Suprapubic skin (tissue), 4 donors: ENCODE data around the gene UGT1A10. TPM values are rescaled to one million over a fixed set of nuclear protein-coding genes. Genes with fewer than 3 reads are reported as not detected.

Source experiments
- DNase-seq, 2 donors: peaks; one replicate each; pipeline ENCODE4 v3.0.0-alpha.2; 2019; ENCODE audit warnings: low spot score in 2 of 2
- H3K27ac ChIP-seq: fragments of 200-600 bp; sonication (generic); one replicate; pipeline ENCODE4 v1.5.1; 2019
- H3K27me3 ChIP-seq: fragments of 200-600 bp; sonication (generic); one replicate; pipeline ENCODE4 v1.5.1; 2019
- H3K36me3 ChIP-seq: fragments of 200-600 bp; sonication (generic); one replicate; pipeline ENCODE4 v1.5.1; 2019
- H3K4me1 ChIP-seq: fragments of 200-600 bp; sonication (generic); one replicate; pipeline ENCODE4 v1.5.1; 2019
- H3K4me3 ChIP-seq: fragments of 200-600 bp; sonication (generic); one replicate; pipeline ENCODE4 v1.5.1; 2019; ENCODE audit warnings: mild to moderate bottlenecking
- H3K9me3 ChIP-seq: fragments of 200-600 bp; sonication (generic); one replicate; pipeline ENCODE4 v1.5.1; 2019
- EP300 ChIP-seq: sonication (generic); formaldehyde crosslinking; IDR thresholded peaks from one replicate; pipeline ENCODE4 v1.6.1; 2017; ENCODE audit warnings: antibody characterized with exemption
- POLR2A ChIP-seq, 2 donors: fragments of 450-650 bp; IDR thresholded peaks; one replicate each; pipeline ENCODE4 v1.6.1; 2017; ENCODE audit warnings: antibody characterized with exemption in 2 of 2, mild to moderate bottlenecking in 2 of 2, moderate library complexity in 2 of 2
- POLR2AphosphoS5 ChIP-seq, 3 donors: sonication (generic); formaldehyde crosslinking; IDR thresholded peaks; one replicate each; pipeline ENCODE4 v1.6.1; 2017; ENCODE audit warnings: antibody characterized with exemption in 3 of 3
- WGBS: methylation state at CpG from one replicate; pipeline ENCODE4 v1.1.5; 2018; 5-methylcytosine and 5-hydroxymethylcytosine counted together
- total RNA-seq, 4 donors: library from RNA; depleted of rRNA; stranded (reverse); fragments of >200 nt; gene quantifications; one replicate each; pipeline ENCODE4 v1.1.0, GENCODE V29; 2016
- TF ChIP-seq, protein P1 (sequence below), 2 donors: fragments of 200-600 bp in 1 of 2; fragments of 450-650 bp in 1 of 2; sonication (generic) in 1 of 2; IDR thresholded peaks; one replicate each; pipeline ENCODE4 v1.5.1; 2016 to 2019; ENCODE audit warnings: antibody characterized with exemption in 2 of 2, mild to moderate bottlenecking in 1 of 2, moderate library complexity in 1 of 2

Gene UGT1A10
- total RNA-seq, 4 donors from 2014 or later: not detected

- Histone ChIP-seq H3K9me3 (no peaks in the 10 kb centered on the region), H3K4me1 (no peaks in the 10 kb centered on the region), H3K27me3 (no peaks in the 10 kb centered on the region), H3K36me3 (no peaks in the 10 kb centered on the region), H3K4me3 (no peak overlapping the region), H3K27ac (no peak overlapping the region)
- WGBS: 79% methylated on average over 4 of the region's 4 CpGs
- TF ChIP-seq EP300: no peak
- TF ChIP-seq, protein P1, sequence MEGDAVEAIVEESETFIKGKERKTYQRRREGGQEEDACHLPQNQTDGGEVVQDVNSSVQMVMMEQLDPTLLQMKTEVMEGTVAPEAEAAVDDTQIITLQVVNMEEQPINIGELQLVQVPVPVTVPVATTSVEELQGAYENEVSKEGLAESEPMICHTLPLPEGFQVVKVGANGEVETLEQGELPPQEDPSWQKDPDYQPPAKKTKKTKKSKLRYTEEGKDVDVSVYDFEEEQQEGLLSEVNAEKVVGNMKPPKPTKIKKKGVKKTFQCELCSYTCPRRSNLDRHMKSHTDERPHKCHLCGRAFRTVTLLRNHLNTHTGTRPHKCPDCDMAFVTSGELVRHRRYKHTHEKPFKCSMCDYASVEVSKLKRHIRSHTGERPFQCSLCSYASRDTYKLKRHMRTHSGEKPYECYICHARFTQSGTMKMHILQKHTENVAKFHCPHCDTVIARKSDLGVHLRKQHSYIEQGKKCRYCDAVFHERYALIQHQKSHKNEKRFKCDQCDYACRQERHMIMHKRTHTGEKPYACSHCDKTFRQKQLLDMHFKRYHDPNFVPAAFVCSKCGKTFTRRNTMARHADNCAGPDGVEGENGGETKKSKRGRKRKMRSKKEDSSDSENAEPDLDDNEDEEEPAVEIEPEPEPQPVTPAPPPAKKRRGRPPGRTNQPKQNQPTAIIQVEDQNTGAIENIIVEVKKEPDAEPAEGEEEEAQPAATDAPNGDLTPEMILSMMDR (IDR thresholded peaks at IDR 0.05): no peak
- no peak for TF ChIP-seq POLR2AphosphoS5 (IDR thresholded peaks at IDR 0.05)
- no peak for DNase-seq
These were observed 130.2 kb downstream of the UGT1A10 start for GRCh38 chr2:233766416-233766815.

- TF ChIP-seq, protein P1 (IDR thresholded peaks at IDR 0.05): no peak
- TF ChIP-seq POLR2A (IDR thresholded peaks at IDR 0.05) (no peak), POLR2AphosphoS5 (IDR thresholded peaks at IDR 0.05) (no peak), EP300 (no peak)
- no peak for DNase-seq
- no peaks in the 10 kb centered on the region for H3K36me3 ChIP-seq
- H3K27me3 ChIP-seq: peaks cover 3% of the 10 kb centered on the region
- no peak overlapping the region for H3K4me3 ChIP-seq
- no peak overlapping the region for H3K27ac ChIP-seq
- H3K9me3 ChIP-seq: no peaks in the 10 kb centered on the region
- H3K4me1 ChIP-seq: no peaks in the 10 kb centered on the region
- 89% methylated on average over 4 of the region's 4 CpGs for WGBS
These were observed 131.8 kb downstream of the UGT1A10 start for GRCh38 chr2:233768076-233768475.

DNA sequence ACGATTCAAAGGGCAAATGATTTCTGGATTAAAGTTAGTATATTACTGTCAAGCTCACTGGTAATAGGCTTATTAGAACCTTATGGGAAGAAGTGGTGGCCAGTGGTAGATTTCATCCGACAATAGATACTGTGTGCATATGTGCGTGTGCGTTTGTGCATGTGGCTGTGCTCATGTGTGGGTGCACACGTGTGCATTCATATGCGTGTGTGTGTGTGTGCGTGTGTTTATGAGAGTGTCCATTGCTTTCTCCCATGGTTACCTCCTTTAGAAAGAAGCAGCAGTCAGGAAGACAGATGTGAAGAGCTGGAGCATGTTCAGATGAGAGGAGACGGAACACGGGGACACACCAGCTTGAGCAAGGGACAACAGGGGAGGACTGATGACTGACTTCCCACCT, 133.0 kb downstream of the UGT1A10 start:
- no peak for TF ChIP-seq POLR2AphosphoS5 (IDR thresholded peaks at IDR 0.05)
- TF ChIP-seq POLR2A (IDR thresholded peaks at IDR 0.05): no peak
- no peak for TF ChIP-seq EP300
- TF ChIP-seq, protein P1 (IDR thresholded peaks at IDR 0.05): no peak
- 75% methylated on average over 9 of the region's 9 CpGs for WGBS
- peaks cover 3% of the 10 kb centered on the region for H3K27me3 ChIP-seq
- H3K9me3 ChIP-seq: no peaks in the 10 kb centered on the region
- H3K27ac ChIP-seq: no peak overlapping the region
- DNase-seq: no peak
- no peak overlapping the region for H3K4me3 ChIP-seq
- H3K4me1 ChIP-seq: no peaks in the 10 kb centered on the region
- H3K36me3 ChIP-seq: no peaks in the 10 kb centered on the region

GRCh38 chr2:233772153-233772552, 135.9 kb downstream of the UGT1A10 start:
- TF ChIP-seq EP300 (no peak), POLR2AphosphoS5 (IDR thresholded peaks at IDR 0.05) (no peak), POLR2A (IDR thresholded peaks at IDR 0.05) (no peak)
- TF ChIP-seq, protein P1 (IDR thresholded peaks at IDR 0.05): no peak
- no peaks in the 10 kb centered on the region for H3K4me1 ChIP-seq
- 94% methylated on average over 16 of the region's 16 CpGs for WGBS
- H3K9me3 ChIP-seq: no peaks in the 10 kb centered on the region
- peaks cover 3% of the 10 kb centered on the region for H3K27me3 ChIP-seq
- DNase-seq: no peak
- no peak overlapping the region for H3K27ac ChIP-seq
- H3K4me3 ChIP-seq: no peak overlapping the region
- no peaks in the 10 kb centered on the region for H3K36me3 ChIP-seq

- Histone ChIP-seq H3K27ac (no peak overlapping the region), H3K9me3 (no peaks in the 10 kb centered on the region), H3K4me3 (no peak overlapping the region), H3K36me3 (no peaks in the 10 kb centered on the region), H3K27me3 (peaks cover 3% of the 10 kb centered on the region), H3K4me1 (no peaks in the 10 kb centered on the region)
- DNase-seq: no peak
- TF ChIP-seq POLR2A (IDR thresholded peaks at IDR 0.05) (no peak), POLR2AphosphoS5 (IDR thresholded peaks at IDR 0.05) (no peak), EP300 (no peak)
- TF ChIP-seq, protein P1 (IDR thresholded peaks at IDR 0.05): no peak
- WGBS: 71% methylated on average over 5 of the region's 5 CpGs
These were observed 136.3 kb downstream of the UGT1A10 start for GRCh38 chr2:233772583-233772982.
